IgD-negative memory B cell (primary cell): ENCODE data around the gene TARP. TPM values are rescaled to one million over a fixed set of nuclear protein-coding genes. Genes with fewer than 3 reads are reported as not detected.

ENCODE experiments used
- H3K27ac Mint-ChIP-seq, 3 donors: one replicate each; pipeline ENCODE4 v1.8.0; 2020 to 2022; ENCODE audit warnings: mild to moderate bottlenecking in 3 of 3, mixed read lengths in 3 of 3, moderate library complexity in 1 of 3
- H3K27me3 Mint-ChIP-seq: one replicate; pipeline ENCODE4 v1.8.0; 2021; ENCODE audit warnings: mixed read lengths
- H3K36me3 Mint-ChIP-seq: one replicate; pipeline ENCODE4 v1.8.0; 2020; ENCODE audit warnings: mild to moderate bottlenecking, mixed read lengths
- H3K4me1 Mint-ChIP-seq, 3 donors: one replicate each; pipeline ENCODE4 v1.8.0; 2020 to 2022; ENCODE audit warnings: mixed read lengths in 3 of 3, mild to moderate bottlenecking in 1 of 3
- H3K4me3 Mint-ChIP-seq, 4 donors: one replicate each; pipeline ENCODE4 v1.8.0; 2020 to 2022; ENCODE audit warnings: mild to moderate bottlenecking in 4 of 4, mixed read lengths in 4 of 4, moderate library complexity in 3 of 4
- H3K9me3 Mint-ChIP-seq, 3 donors: one replicate each; pipeline ENCODE4 v1.8.0; 2020 to 2021; ENCODE audit warnings: mixed read lengths in 3 of 3, mild to moderate bottlenecking in 1 of 3
- polyA plus RNA-seq: library from polyadenylated mRNA; unstranded; fragments of 300-500 nt; fragmentation: Illumina TruSeq; gene quantifications from one replicate; pipeline ENCODE4 v1.2.3, GENCODE V29; 2021

Gene TARP

GRCh38 chr7:38229386-38229785, 44.0 kb downstream of the TARP start:
- H3K4me1 Mint-ChIP-seq = peaks cover 8 to 15% (median 12%) of the 10 kb centered on the region in 3 donors
- H3K27me3 Mint-ChIP-seq = no peaks in the 10 kb centered on the region
- peak overlapping the region in 1 of 3 donors; percentile 26 for H3K27ac Mint-ChIP-seq
- peaks cover 9% of the 10 kb centered on the region for H3K36me3 Mint-ChIP-seq
- no peaks in the 10 kb centered on the region for H3K9me3 Mint-ChIP-seq
- no peak overlapping the region for H3K4me3 Mint-ChIP-seq

GRCh38 chr7:38224392-38224791, 49.0 kb downstream of the TARP start:
- H3K36me3 Mint-ChIP-seq = peaks cover 3% of the 10 kb centered on the region
- H3K4me3 Mint-ChIP-seq = no peak overlapping the region
- peak overlapping the region in 1 of 3 donors; percentile 29 for H3K27ac Mint-ChIP-seq

GRCh38 chr7:38223306-38223705, 50.1 kb downstream of the TARP start:
- Mint-ChIP-seq H3K9me3 (no peaks in the 10 kb centered on the region), H3K36me3 (peaks cover 3% of the 10 kb centered on the region), H3K4me1 (peaks cover 0 to 2% (median 0%) of the 10 kb centered on the region in 3 donors), H3K4me3 (peak overlapping the region in 1 of 4 donors; percentile 7), H3K27ac (no peak overlapping the region), H3K27me3 (no peaks in the 10 kb centered on the region)

More at GRCh38 chr7:38224392-38224791, 49.0 kb downstream of the TARP start:
- Mint-ChIP-seq H3K9me3 (no peaks in the 10 kb centered on the region), H3K27me3 (no peaks in the 10 kb centered on the region), H3K4me1 (peaks cover 0 to 2% (median 0%) of the 10 kb centered on the region in 3 donors)

GRCh38 chr7:38222481-38223096, 50.8 kb downstream of the TARP start:
- Mint-ChIP-seq H3K4me1 (peaks cover 0 to 2% (median 0%) of the 10 kb centered on the region in 3 donors), H3K27ac (no peak overlapping the region)

GRCh38 chr7:38220452-38220851, 53.0 kb downstream of the TARP start:
- no peak overlapping the region for H3K4me3 Mint-ChIP-seq
- peaks cover 5 to 8% (median 7%) of the 10 kb centered on the region in 3 donors for H3K4me1 Mint-ChIP-seq
- H3K36me3 Mint-ChIP-seq = peaks cover 7% of the 10 kb centered on the region
- no peaks in the 10 kb centered on the region for H3K27me3 Mint-ChIP-seq
- peak overlapping the region in 1 of 3 donors; percentile 76 for H3K27ac Mint-ChIP-seq
- H3K9me3 Mint-ChIP-seq = no peaks in the 10 kb centered on the region

More at GRCh38 chr7:38222481-38223096, 50.8 kb downstream of the TARP start:
- Mint-ChIP-seq H3K36me3 (peaks cover 3% of the 10 kb centered on the region), H3K9me3 (no peaks in the 10 kb centered on the region), H3K4me3 (no peak overlapping the region), H3K27me3 (no peaks in the 10 kb centered on the region)

- no peaks in the 10 kb centered on the region for H3K9me3 Mint-ChIP-seq
- no peak overlapping the region for H3K27ac Mint-ChIP-seq
- H3K27me3 Mint-ChIP-seq = no peaks in the 10 kb centered on the region
- H3K36me3 Mint-ChIP-seq = peaks cover 5% of the 10 kb centered on the region
- peaks cover 7 to 9% (median 8%) of the 10 kb centered on the region in 3 donors for H3K4me1 Mint-ChIP-seq
- H3K4me3 Mint-ChIP-seq = no peak overlapping the region
Observed at GRCh38 chr7:38217672-38218071, 55.8 kb downstream of the TARP start.

GRCh38 chr7:38215735-38216670, 57.4 kb downstream of the TARP start:
- H3K27ac Mint-ChIP-seq = peak overlapping the region in 2 of 3 donors; percentile 36 to 48
- H3K4me1 Mint-ChIP-seq = peaks cover 7 to 8% (median 8%) of the 10 kb centered on the region in 3 donors
- H3K4me3 Mint-ChIP-seq = no peak overlapping the region
- peaks cover 4% of the 10 kb centered on the region for H3K36me3 Mint-ChIP-seq
- no peaks in the 10 kb centered on the region for H3K9me3 Mint-ChIP-seq
- no peaks in the 10 kb centered on the region for H3K27me3 Mint-ChIP-seq

- peaks cover 7 to 8% (median 8%) of the 10 kb centered on the region in 3 donors for H3K4me1 Mint-ChIP-seq
- H3K4me3 Mint-ChIP-seq = no peak overlapping the region
- no peak overlapping the region for H3K27ac Mint-ChIP-seq
- H3K27me3 Mint-ChIP-seq = no peaks in the 10 kb centered on the region
- H3K36me3 Mint-ChIP-seq = peaks cover 7% of the 10 kb centered on the region
- no peaks in the 10 kb centered on the region for H3K9me3 Mint-ChIP-seq
Observed at GRCh38 chr7:38215115-38215514, 58.3 kb downstream of the TARP start.

- H3K4me3 Mint-ChIP-seq = no peak overlapping the region
- H3K27me3 Mint-ChIP-seq = no peaks in the 10 kb centered on the region
- no peak overlapping the region for H3K27ac Mint-ChIP-seq
- peaks cover 4% of the 10 kb centered on the region for H3K36me3 Mint-ChIP-seq
- H3K4me1 Mint-ChIP-seq = peaks cover 7 to 8% (median 8%) of the 10 kb centered on the region in 3 donors
- no peaks in the 10 kb centered on the region for H3K9me3 Mint-ChIP-seq
Observed at GRCh38 chr7:38211940-38212339, 61.5 kb downstream of the TARP start.

GRCh38 chr7:38211486-38211885, 62.0 kb downstream of the TARP start:
- Mint-ChIP-seq H3K36me3 (peaks cover 4% of the 10 kb centered on the region), H3K4me3 (no peak overlapping the region), H3K4me1 (peaks cover 7 to 8% (median 8%) of the 10 kb centered on the region in 3 donors), H3K27ac (no peak overlapping the region), H3K9me3 (no peaks in the 10 kb centered on the region), H3K27me3 (no peaks in the 10 kb centered on the region)

Other genes with a start within 250 kb of the TARP start
- 48.9 TPM for gene STARD3NL, start 95.4 kb downstream of the TARP start, polyA plus RNA-seq